Body of pancreas (tissue), 4 donors: Measurements from ENCODE around the gene MAP2K5. TPM values are rescaled to one million over a fixed set of nuclear protein-coding genes. Genes with fewer than 3 reads are reported as not detected.

Experiments used
- ATAC-seq: fragments of 150-250 bp; one replicate; pipeline ENCODE4 v1.9.1; 2016
- DNase-seq, 4 donors: peaks; one replicate each; pipeline ENCODE4 v3.0.0-alpha.2; 2019
- H3K27ac ChIP-seq, 4 donors: fragments of 200-600 bp; sonication (generic); 1 replicate in 3 of 4; 2 replicates in 1 of 4; pipeline versions ENCODE4 v1.5.1 to v1.6.1; 2016 to 2019; ENCODE audit warnings: mild to moderate bottlenecking in 1 of 4, mixed read lengths in 1 of 4, moderate library complexity in 1 of 4
- H3K27me3 ChIP-seq, 2 donors: fragments of 200-600 bp; sonication (generic); one replicate each; pipeline ENCODE4 v1.6.0; 2016; ENCODE audit warnings: mild to moderate bottlenecking in 1 of 2
- H3K36me3 ChIP-seq, 2 donors: fragments of 200-600 bp; sonication (generic); replicated peaks in 1 of 2; 2 replicates each; pipeline ENCODE4 v1.5.1; 2016; ENCODE audit warnings: low read depth in 2 of 2; ENCODE audit not compliant: insufficient read depth in 1 of 2
- H3K4me1 ChIP-seq: fragments of 200-600 bp; sonication (generic); one replicate; pipeline ENCODE4 v1.6.0; 2016
- H3K4me3 ChIP-seq, 2 donors: fragments of 200-600 bp; sonication (generic); 1 replicate in 1 of 2; 2 replicates in 1 of 2; pipeline ENCODE4 v1.5.1; 2016 to 2019
- H3K9me3 ChIP-seq, 3 donors: fragments of 200-600 bp; sonication (generic); 1 replicate in 2 of 3; 2 replicates in 1 of 3; pipeline ENCODE4 v1.5.1; 2016
- CTCF ChIP-seq, 7 experiments: fragments of 450-650 bp in 4 of 7; fragments of 200-600 bp in 3 of 7; sonication (generic) in 3 of 7; IDR thresholded peaks; one replicate each; pipeline ENCODE4 v1.5.1; 2016 to 2019; ENCODE audit warnings: antibody characterized with exemption in 7 of 7
- POLR2A ChIP-seq, 3 donors: fragments of 450-650 bp; IDR thresholded peaks; one replicate each; pipeline ENCODE4 v1.6.1; 2016; ENCODE audit warnings: antibody characterized with exemption in 3 of 3, mild to moderate bottlenecking in 2 of 3
- WGBS, 2 donors: methylation state at CpG; one replicate each; pipeline ENCODE4 v1.1.5; 2017; 5-methylcytosine and 5-hydroxymethylcytosine counted together
- intact Hi-C: fragments of 100-400 bp; cut with DNase I; formaldehyde crosslinking; loops from one replicate; pipeline ENCODE4 v1.15.1; 2023
- total RNA-seq, 2 donors: library from RNA; depleted of rRNA; stranded (reverse); fragments of >200 nt; gene quantifications; one replicate each; pipeline ENCODE4 v1.1.0, GENCODE V29; 2016

The MAP2K5 gene
- total RNA-seq, 2 donors from 2014 or later = 2.6 to 10.9 TPM

GRCh38 chr15:67790610-67791319, 248.3 kb downstream of the MAP2K5 start:
- H3K4me1 ChIP-seq = no peaks in the 10 kb centered on the region
- H3K27ac ChIP-seq = no peak overlapping the region
- TF ChIP-seq CTCF (IDR thresholded peaks at IDR 0.05) = no peak
- TF ChIP-seq POLR2A (IDR thresholded peaks at IDR 0.05) = no peak
- H3K4me3 ChIP-seq = no peak overlapping the region
- 92% methylated on average over 3 of the region's 3 CpGs for WGBS, 2 donors
- H3K36me3 ChIP-seq = no peaks in the 10 kb centered on the region
- ATAC-seq (no peak), DNase-seq (no peak)
- no peaks in the 10 kb centered on the region for H3K27me3 ChIP-seq
- intact Hi-C loops = no loop called here
- H3K9me3 ChIP-seq = no peaks in the 10 kb centered on the region

- intact Hi-C loops = no loop called here
- no peak for DNase-seq
Measured at GRCh38 chr15:67792250-67792942, 249.9 kb downstream of the MAP2K5 start.

GRCh38 chr15:67794832-67795574, 252.5 kb downstream of the MAP2K5 start:
- TF ChIP-seq POLR2A (IDR thresholded peaks at IDR 0.05) = no peak
- no peak for TF ChIP-seq CTCF (IDR thresholded peaks at IDR 0.05)
- ATAC-seq (no peak), DNase-seq (no peak)
- Histone ChIP-seq H3K4me3 (no peak overlapping the region), H3K4me1 (no peaks in the 10 kb centered on the region), H3K36me3 (no peaks in the 10 kb centered on the region), H3K9me3 (no peaks in the 10 kb centered on the region), H3K27ac (no peak overlapping the region), H3K27me3 (no peaks in the 10 kb centered on the region)
- 88 to 91% methylated on average over 4 of the region's 4 CpGs for WGBS, 2 donors
- intact Hi-C loops = no loop called here

More at GRCh38 chr15:67792250-67792942, 249.9 kb downstream of the MAP2K5 start:
- H3K27ac ChIP-seq = no peak overlapping the region
- TF ChIP-seq CTCF (IDR thresholded peaks at IDR 0.05) (no peak), POLR2A (IDR thresholded peaks at IDR 0.05) (no peak)
- no peaks in the 10 kb centered on the region for H3K36me3 ChIP-seq
- H3K4me1 ChIP-seq = no peaks in the 10 kb centered on the region
- no peaks in the 10 kb centered on the region for H3K9me3 ChIP-seq
- WGBS, 2 donors = 59 to 65% methylated on average over 8 of the region's 8 CpGs
- no peak for ATAC-seq
- H3K4me3 ChIP-seq = no peak overlapping the region
- no peaks in the 10 kb centered on the region for H3K27me3 ChIP-seq

GRCh38 chr15:67796196-67797127, 254.0 kb downstream of the MAP2K5 start:
- DNase-seq (no peak), ATAC-seq (no peak)
- H3K9me3 ChIP-seq = no peaks in the 10 kb centered on the region
- H3K4me1 ChIP-seq = no peaks in the 10 kb centered on the region
- WGBS, 2 donors = 84 to 85% methylated on average over 4 of the region's 4 CpGs
- no peak overlapping the region for H3K4me3 ChIP-seq
- H3K36me3 ChIP-seq = no peaks in the 10 kb centered on the region
- TF ChIP-seq CTCF (IDR thresholded peaks at IDR 0.05) (no peak), POLR2A (IDR thresholded peaks at IDR 0.05) (no peak)
- intact Hi-C loops = no loop called here
- no peaks in the 10 kb centered on the region for H3K27me3 ChIP-seq
- no peak overlapping the region for H3K27ac ChIP-seq
